Right lobe of liver (tissue), 6 donors: ENCODE data around the gene CCSER1. TPM values are rescaled to one million over a fixed set of nuclear protein-coding genes. Genes with fewer than 3 reads are reported as not detected.

Source experiments
- ATAC-seq, 4 donors: fragments of 200-7000 bp; cut with Tn5 transposase; one replicate each; pipeline ENCODE4 v1.9.1; 2020; ENCODE audit warnings: mild to moderate bottlenecking in 4 of 4, moderate library complexity in 4 of 4
- DNase-seq, 3 donors: peaks; one replicate each; pipeline ENCODE4 v3.0.0-alpha.2; 2020
- H3K27ac ChIP-seq, 3 donors: fragments of 200-600 bp; one replicate each; pipeline ENCODE4 v1.8.0; 2022
- H3K27me3 ChIP-seq, 2 donors: fragments of 200-600 bp; one replicate each; pipeline ENCODE4 v1.8.0; 2022
- H3K36me3 ChIP-seq, 4 donors: fragments of 200-600 bp; sonication (generic) in 1 of 4; one replicate each; pipeline versions ENCODE4 v1.5.1 to v1.8.0; 2017 to 2022; ENCODE audit warnings: control low read depth in 1 of 4
- H3K4me1 ChIP-seq, 4 donors: fragments of 200-600 bp; sonication (generic) in 1 of 4; one replicate each; pipeline versions ENCODE4 v1.5.1 to v1.8.0; 2017 to 2022; ENCODE audit warnings: control low read depth in 1 of 4
- H3K4me3 ChIP-seq, 3 donors: fragments of 200-600 bp; one replicate each; pipeline ENCODE4 v1.8.0; 2022
- H3K9me3 ChIP-seq, 4 donors: fragments of 200-600 bp; sonication (generic) in 1 of 4; one replicate each; pipeline versions ENCODE4 v1.5.1 to v1.8.0; 2017 to 2022; ENCODE audit warnings: control low read depth in 1 of 4
- CTCF ChIP-seq, 4 donors: fragments of 200-600 bp in 3 of 4; fragments of 450-650 bp in 1 of 4; IDR thresholded peaks; one replicate each; pipeline versions ENCODE4 v1.5.1 to v1.8.0; 2016 to 2022; ENCODE audit warnings: antibody characterized with exemption in 4 of 4, mild to moderate bottlenecking in 2 of 4
- POLR2A ChIP-seq: fragments of 450-650 bp; IDR thresholded peaks from one replicate; pipeline ENCODE4 v1.6.1; 2017; ENCODE audit warnings: antibody characterized with exemption, mild to moderate bottlenecking
- WGBS: methylation state at CpG from one replicate; pipeline ENCODE4 v1.1.6; 2018; ENCODE audit warnings: low coverage, low lambda C conversion rate; ENCODE audit not compliant: insufficient coverage; ENCODE audit errors: missing lambda C conversion rate; 5-methylcytosine and 5-hydroxymethylcytosine counted together
- intact Hi-C, 2 donors: fragments of 100-400 bp; cut with DNase I; formaldehyde crosslinking; loops; one replicate each; pipeline versions ENCODE4 v1.11.2 to v1.14.1; 2022
- total RNA-seq, 6 experiments: library from RNA; depleted of rRNA in 2 of 6; stranded (reverse); fragments of >200 nt in 2 of 6; fragmentation: NEBNext Ultra II Directional in 3 of 6; extraction: Animal tissue kit (Norgen Biotek cat#: 25700) in 3 of 6; gene quantifications; one replicate each; pipeline versions ENCODE4 v1.1.0 to v1.2.4, GENCODE V29; 2016 to 2023
- donor health status: DM: no; HTN: yes; CAD: no.
- donor health status: DM: no; HTN: no; CAD: no.
- donor health status: DM: no; HTN: no; CAD: no.
- donor health status: DM: no; HTN: yes; CAD: no.
- donor health status: DM: no; HTN: yes; CAD: no.

Gene CCSER1
- total RNA-seq, 6 experiments from 2014 or later: 0.15 to 1.00 (median 0.65) TPM

GRCh38 chr4:90246816-90247215 lies 119.6 kb downstream of the CCSER1 start:
- DNase-seq (no peak), ATAC-seq (no peak)
- 65% methylated on average over 3 of the region's 3 CpGs for WGBS
- H3K36me3 ChIP-seq: no peaks in the 10 kb centered on the region
- H3K4me1 ChIP-seq: no peaks in the 10 kb centered on the region
- TF ChIP-seq CTCF (IDR thresholded peaks at IDR 0.05) (no peak), POLR2A (no peak)
- no peak overlapping the region for H3K4me3 ChIP-seq
- no peak overlapping the region for H3K27ac ChIP-seq
- intact Hi-C loops: no loop called here
- no peaks in the 10 kb centered on the region for H3K27me3 ChIP-seq
- H3K9me3 ChIP-seq: no peaks in the 10 kb centered on the region

GRCh38 chr4:90254357-90254756 lies 127.2 kb downstream of the CCSER1 start:
- intact Hi-C loops: no loop called here
- H3K36me3 ChIP-seq: no peaks in the 10 kb centered on the region
- H3K9me3 ChIP-seq: no peaks in the 10 kb centered on the region
- DNase-seq (no peak), ATAC-seq (no peak)
- no peak overlapping the region for H3K27ac ChIP-seq
- H3K27me3 ChIP-seq: no peaks in the 10 kb centered on the region
- no peaks in the 10 kb centered on the region for H3K4me1 ChIP-seq
- no CpG with 5 or more reads among the region's 2 CpGs for WGBS
- H3K4me3 ChIP-seq: no peak overlapping the region
- TF ChIP-seq CTCF (IDR thresholded peaks at IDR 0.05) (no peak), POLR2A (no peak)

- no peak overlapping the region for H3K4me3 ChIP-seq
- no peaks in the 10 kb centered on the region for H3K4me1 ChIP-seq
- H3K9me3 ChIP-seq: no peaks in the 10 kb centered on the region
- H3K36me3 ChIP-seq: no peaks in the 10 kb centered on the region
- H3K27me3 ChIP-seq: no peaks in the 10 kb centered on the region
- no peak for DNase-seq
- intact Hi-C loops: no loop called here
- TF ChIP-seq POLR2A (no peak), CTCF (IDR thresholded peaks at IDR 0.05) (no peak)
- no peak overlapping the region for H3K27ac ChIP-seq
- WGBS: 4% methylated on average over 1 of the region's 1 CpG
- no peak for ATAC-seq
Observed at GRCh38 chr4:90274175-90274574, 147.0 kb downstream of the CCSER1 start.

GRCh38 chr4:90280954-90281353 lies 153.8 kb downstream of the CCSER1 start:
- DNase-seq (no peak), ATAC-seq (no peak)
- Histone ChIP-seq H3K36me3 (no peaks in the 10 kb centered on the region), H3K4me1 (no peaks in the 10 kb centered on the region), H3K9me3 (no peaks in the 10 kb centered on the region), H3K4me3 (no peak overlapping the region), H3K27me3 (no peaks in the 10 kb centered on the region), H3K27ac (no peak overlapping the region)
- TF ChIP-seq CTCF (IDR thresholded peaks at IDR 0.05) (no peak), POLR2A (no peak)
- 54% methylated on average over 3 of the region's 3 CpGs for whole genome bisulfite sequencing
- intact Hi-C loops: no loop called here
